ENCODE results near the gene VANGL2.

DNA sequence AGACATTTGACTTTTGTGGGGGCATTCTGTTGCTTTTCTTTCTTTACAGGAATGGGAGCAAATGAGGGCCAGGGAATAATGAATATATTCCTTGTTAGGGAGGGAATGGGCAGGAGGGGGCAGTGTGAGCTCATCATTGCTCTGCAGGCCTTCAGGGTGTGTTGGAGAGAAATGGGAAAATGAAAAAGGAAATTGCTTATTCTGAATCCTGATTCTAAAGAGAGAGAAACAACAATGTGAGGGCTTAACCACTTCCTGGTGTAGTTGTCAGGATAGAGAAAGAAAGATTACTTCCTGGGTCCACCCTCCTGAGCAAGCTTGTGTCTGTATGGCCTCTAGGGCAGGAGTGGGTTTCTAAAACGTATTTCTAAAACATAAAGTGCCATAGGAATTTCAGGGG lies 28.3 kb downstream of the VANGL2 start:
- TF ChIP-seq, protein P1, sequence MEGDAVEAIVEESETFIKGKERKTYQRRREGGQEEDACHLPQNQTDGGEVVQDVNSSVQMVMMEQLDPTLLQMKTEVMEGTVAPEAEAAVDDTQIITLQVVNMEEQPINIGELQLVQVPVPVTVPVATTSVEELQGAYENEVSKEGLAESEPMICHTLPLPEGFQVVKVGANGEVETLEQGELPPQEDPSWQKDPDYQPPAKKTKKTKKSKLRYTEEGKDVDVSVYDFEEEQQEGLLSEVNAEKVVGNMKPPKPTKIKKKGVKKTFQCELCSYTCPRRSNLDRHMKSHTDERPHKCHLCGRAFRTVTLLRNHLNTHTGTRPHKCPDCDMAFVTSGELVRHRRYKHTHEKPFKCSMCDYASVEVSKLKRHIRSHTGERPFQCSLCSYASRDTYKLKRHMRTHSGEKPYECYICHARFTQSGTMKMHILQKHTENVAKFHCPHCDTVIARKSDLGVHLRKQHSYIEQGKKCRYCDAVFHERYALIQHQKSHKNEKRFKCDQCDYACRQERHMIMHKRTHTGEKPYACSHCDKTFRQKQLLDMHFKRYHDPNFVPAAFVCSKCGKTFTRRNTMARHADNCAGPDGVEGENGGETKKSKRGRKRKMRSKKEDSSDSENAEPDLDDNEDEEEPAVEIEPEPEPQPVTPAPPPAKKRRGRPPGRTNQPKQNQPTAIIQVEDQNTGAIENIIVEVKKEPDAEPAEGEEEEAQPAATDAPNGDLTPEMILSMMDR (IDR thresholded peaks at IDR 0.05): peak; percentile 59 to 65 (median 64)
- no peak for TF ChIP-seq POLR2A (IDR thresholded peaks at IDR 0.05)
